GM18867 (cell line): ENCODE results near the gene RPUSD4.

Experiments used
- ATAC-seq: cut with Tn5 transposase; IDR thresholded peaks from one replicate; pipeline ENCODE4 v1.9.1; 2021; ENCODE audit warnings: mild to moderate bottlenecking, moderate library complexity; ENCODE audit not compliant: unreplicated experiment

Gene RPUSD4

GRCh38 chr11:126185259-126186024, 26.0 kb downstream of the RPUSD4 start:
- no peak for ATAC-seq

GRCh38 chr11:126182787-126183445, 28.5 kb downstream of the RPUSD4 start:
- ATAC-seq: no peak

DNA sequence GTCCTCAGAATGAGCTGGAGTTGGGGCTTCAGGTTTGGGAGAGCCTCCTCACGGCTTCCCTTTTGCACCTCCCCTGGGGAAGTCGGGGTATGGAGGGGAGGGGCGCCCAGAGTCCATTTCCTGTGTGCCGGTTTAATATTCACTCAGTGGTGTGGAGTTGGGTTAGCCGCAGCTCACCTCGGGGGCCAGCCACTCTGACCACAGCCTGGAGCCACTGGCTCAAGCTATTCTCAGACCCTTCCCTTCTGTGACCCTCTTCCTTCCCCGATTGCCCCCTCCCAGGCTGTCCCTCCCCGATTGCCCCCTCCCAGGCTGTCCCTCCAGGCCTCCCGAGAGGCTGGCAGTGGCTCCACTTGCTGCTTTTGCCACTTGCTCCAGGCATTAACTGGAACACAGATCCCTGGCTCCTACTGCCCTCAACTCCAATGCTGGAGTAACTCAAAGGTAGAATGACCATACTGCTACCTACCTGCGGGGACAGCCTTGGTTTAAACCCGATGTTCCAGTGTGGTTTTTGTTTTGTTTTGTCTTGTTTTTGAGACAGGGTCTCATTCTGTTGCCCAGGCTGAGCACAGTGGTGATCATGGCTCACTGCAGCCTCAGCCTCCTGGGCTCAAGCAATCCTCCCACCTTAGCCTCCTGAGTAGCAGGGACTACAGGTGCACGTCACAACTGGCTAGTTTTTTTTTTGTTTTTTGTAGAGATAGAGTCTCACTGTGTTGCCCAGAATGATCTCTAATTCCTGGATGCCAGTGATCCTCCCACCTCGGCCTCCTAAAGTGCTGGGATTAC, 29.3 kb downstream of the RPUSD4 start:
- peak; percentile 45 for ATAC-seq

DNA sequence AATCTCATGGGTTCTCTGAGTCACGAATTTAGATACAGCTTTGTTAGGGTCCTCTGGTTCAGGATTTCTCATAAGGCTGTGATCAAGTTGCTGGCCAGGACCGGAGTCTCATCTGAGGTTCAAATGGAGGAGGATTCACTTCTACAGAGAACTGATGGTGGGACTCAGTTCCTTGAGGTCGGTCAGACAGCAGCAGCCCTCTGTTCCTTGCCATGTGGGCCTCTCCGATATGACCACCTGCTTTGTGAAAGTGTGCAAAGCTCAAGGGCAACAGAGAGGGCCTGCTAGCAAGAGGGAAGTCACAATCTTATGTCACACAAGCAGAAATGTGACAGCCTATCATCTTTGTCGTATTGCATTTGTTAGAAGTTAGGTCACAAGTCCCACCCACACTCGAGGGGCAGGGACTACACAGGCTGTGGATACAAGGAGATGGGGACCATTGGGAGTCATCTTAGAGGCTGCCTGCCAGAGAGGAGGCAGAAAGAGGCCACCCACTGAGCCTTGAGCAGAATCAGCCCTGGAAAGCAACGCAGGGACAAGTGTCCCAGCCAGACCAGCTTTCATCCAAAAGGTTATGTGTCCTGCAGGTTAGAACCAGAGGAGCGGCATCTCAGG, 34.5 kb downstream of the RPUSD4 start:
- no peak for ATAC-seq

GRCh38 chr11:126175393-126175792, 36.1 kb downstream of the RPUSD4 start:
- no peak for ATAC-seq

GRCh38 chr11:126174816-126175215, 36.6 kb downstream of the RPUSD4 start:
- no peak for ATAC-seq

DNA sequence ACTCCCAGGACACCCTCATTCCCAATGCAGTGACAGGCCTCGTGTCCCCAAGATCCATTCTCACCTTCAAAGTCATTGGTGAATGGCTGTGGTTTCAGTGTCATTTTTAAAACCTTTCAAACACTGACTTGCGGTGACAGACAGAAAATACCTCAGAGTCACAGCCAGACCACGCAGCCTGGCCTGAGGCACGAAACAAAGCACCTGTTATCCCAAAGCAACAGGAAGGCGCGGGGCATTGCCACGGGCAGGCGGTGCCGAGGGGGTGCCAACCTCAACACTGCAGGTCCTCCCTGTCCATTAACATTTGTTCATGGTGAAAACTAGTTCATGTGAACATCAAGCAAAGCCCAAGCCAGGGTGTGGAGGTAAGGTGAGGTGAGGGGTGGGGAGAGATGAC, 38.2 kb downstream of the RPUSD4 start:
- ATAC-seq: no peak

DNA sequence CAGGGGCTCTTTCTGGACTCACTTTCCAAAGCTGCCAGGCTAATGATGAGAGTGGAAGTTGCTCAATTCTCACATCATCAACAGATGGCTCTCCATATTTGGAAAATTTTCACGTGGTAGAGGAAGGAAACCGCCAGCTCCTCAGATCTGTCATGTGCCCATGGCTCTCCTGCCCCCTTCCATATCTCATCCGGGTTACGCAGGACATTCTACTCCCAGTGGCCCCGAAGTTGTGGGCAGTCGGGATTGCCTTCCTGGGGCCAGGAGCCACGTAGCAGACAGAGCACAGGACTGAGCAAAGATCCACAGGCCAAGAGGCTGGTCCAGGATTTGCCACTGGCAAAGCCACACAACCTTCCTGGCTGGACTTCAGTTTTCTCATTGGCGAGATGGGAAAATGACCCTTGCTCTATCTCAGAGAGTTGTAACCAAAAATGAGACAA, 38.8 kb downstream of the RPUSD4 start:
- no peak for ATAC-seq

DNA sequence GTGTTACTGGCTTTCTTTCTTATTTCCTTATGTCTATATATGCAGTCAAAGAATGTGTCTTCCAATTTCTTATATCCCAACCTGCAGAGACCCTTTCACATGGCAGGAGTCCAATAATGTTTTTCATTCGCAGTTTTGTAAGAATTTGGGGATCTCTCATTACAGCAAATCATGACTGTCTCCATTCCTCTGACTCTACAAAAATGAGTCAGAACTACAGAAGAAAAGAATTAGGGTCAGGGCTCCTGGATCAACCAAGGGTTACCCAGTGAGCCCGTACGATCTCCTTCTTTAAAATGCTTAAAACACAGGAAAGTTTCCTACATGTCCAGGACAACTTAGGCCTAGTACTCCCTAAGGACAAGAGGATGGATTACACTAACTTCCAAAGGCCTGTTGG, 42.2 kb downstream of the RPUSD4 start:
- ATAC-seq: no peak

DNA sequence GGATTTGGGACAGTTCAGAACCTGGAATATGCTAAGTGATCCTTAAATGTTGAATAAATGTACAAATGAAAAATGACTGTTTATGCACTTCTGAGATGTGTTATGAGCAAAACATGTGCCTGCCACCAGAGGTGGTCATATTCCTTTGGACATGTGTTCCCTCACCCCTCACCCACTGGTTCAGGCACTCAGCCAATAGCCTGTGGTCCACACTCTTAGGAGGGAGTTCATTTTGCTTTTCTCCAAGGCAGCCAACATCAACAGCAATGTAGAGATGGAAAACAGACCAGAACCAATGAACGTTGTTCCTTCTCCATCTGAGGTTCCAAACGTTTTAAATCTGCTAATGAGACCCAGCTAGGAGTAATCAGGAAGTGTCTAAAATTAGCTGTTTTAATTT, 44.0 kb downstream of the RPUSD4 start:
- ATAC-seq: no peak

DNA sequence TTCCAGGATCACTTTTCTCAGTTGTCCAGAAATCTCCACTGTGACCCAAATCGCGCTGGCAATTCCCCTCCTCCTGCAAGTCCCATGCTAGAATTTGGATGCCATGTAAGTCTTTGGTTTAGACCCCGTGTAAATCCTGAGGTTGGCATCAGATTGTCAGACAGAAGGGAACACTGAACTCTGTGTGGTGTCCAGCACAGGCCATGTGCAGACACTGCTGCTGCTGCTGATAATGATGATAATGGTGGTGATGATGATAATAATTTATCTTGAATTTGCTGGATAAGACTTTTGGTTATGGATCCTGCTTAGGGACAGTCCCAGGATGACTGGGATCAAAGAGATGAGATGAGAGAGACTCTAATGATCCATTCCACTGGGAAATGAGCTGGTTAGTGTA, 45.0 kb downstream of the RPUSD4 start:
- ATAC-seq: no peak

GRCh38 chr11:126165757-126166156, 45.7 kb downstream of the RPUSD4 start:
- ATAC-seq: no peak

- ATAC-seq: no peak
These were observed 46.1 kb downstream of the RPUSD4 start for GRCh38 chr11:126165311-126165720.

GRCh38 chr11:126164781-126165180, 46.7 kb downstream of the RPUSD4 start:
- ATAC-seq: no peak

- ATAC-seq: no peak
These were observed 47.7 kb downstream of the RPUSD4 start for GRCh38 chr11:126163779-126164178.

GRCh38 chr11:126163074-126163700, 48.3 kb downstream of the RPUSD4 start:
- no peak for ATAC-seq

GRCh38 chr11:126162306-126163030, 49.0 kb downstream of the RPUSD4 start:
- ATAC-seq: no peak

DNA sequence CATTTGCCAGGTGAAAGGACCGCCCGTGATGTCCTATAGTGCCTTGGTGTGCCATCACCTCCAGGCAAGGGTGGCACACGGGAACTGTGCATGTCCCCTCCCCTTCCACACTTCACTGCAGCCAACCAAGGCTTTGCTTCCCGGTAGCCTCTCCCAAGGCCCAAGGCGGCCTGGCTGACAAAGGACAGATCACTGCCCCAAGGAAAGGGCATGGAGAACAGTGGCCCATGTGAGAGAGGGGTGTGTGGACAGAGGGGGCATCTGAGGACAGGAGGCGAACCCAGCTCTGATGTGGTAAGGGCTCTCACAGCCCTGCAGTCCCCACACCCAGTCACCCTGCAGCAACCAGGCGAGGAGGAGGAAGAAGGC, 50.4 kb downstream of the RPUSD4 start:
- ATAC-seq: no peak

GRCh38 chr11:126160345-126161022, 51.0 kb downstream of the RPUSD4 start:
- ATAC-seq: no peak
